Fibroblast of mammary gland (primary cell): Measurements from ENCODE around the gene FAM53A.

Experiments used
- DNase-seq: peaks from one replicate; pipeline ENCODE4 v3.0.0-alpha.2; 2010; ENCODE audit warnings: low read depth
- H3K4me3 ChIP-seq: 2 replicates; pipeline ENCODE4 v1.5.1; 2011; ENCODE audit warnings: low read depth, mild to moderate bottlenecking, low read length, moderate library complexity; ENCODE audit not compliant: control insufficient read depth
- CTCF ChIP-seq: conservative IDR thresholded peaks from 2 replicates; pipeline ENCODE4 v1.5.1; 2011; ENCODE audit warnings: low read depth, low read length, inconsistent platforms; ENCODE audit not compliant: control insufficient read depth, insufficient read depth

The FAM53A gene

GRCh38 chr4:1668488-1668840, 15.6 kb downstream of the FAM53A start:
- no peak for DNase-seq
- H3K4me3 ChIP-seq, result no peak overlapping the region
- no peak for TF ChIP-seq CTCF

DNA sequence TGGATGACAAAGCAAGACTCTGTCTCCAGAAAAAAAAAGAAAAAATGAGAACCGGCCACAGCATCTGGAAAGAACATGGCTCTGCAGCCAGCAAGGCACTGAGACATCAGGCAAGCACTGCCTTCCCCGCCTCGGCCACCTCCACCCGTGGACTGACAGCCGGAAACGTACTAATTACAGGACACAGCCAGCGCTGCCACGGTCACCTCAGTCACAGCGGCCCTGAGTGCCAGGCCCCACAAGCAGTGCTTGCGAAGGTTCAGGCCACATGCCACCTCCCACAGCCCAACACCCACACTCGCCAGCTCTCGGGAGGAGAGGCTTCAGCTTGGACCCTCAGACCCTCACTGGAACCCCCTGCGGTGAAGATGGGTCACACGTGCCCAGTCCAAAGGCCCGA, 16.8 kb downstream of the FAM53A start:
- no peak for TF ChIP-seq CTCF
- DNase-seq, result no peak
- H3K4me3 ChIP-seq, result no peak overlapping the region

DNA sequence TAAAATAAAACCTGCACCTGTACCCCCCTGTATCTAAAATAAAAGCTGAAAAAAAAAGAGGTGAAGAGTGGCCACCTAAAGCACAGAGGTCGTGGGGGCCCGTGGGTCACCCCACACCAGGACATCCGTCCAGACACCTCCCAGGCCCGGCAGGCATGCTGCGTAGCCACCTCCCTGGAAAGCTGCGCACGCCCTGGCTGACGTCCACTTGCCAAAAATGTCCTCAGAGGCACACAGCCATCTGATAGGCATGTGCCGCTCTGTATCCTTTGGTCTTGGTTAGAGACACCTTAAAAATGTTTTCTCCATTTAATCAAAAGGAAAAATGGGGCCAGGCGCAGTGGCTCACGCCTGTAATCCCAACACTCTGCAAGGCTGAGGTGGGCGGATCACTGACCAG, 17.7 kb downstream of the FAM53A start:
- DNase-seq, result no peak
- no peak for TF ChIP-seq CTCF
- no peak overlapping the region for H3K4me3 ChIP-seq

DNA sequence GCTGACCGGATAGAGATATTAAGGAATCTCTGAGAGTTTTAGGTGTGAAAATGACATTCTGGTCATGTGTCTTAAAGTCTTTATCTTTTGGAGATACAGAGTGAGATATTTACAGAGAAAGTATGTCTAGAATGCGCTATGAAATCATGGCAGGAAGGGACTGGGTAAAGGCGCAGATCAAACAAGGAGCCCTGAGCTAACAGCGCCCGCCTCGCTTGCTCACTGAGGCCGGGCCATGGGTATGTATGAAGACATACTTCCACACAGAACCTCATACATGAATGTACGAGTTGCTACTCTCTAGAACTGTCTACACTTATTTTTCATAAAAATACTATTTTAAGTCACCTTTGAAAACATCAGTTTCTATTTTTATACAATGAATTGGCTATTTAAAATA, 20.0 kb downstream of the FAM53A start:
- no peak for TF ChIP-seq CTCF
- DNase-seq, result no peak
- no peak overlapping the region for H3K4me3 ChIP-seq

DNA sequence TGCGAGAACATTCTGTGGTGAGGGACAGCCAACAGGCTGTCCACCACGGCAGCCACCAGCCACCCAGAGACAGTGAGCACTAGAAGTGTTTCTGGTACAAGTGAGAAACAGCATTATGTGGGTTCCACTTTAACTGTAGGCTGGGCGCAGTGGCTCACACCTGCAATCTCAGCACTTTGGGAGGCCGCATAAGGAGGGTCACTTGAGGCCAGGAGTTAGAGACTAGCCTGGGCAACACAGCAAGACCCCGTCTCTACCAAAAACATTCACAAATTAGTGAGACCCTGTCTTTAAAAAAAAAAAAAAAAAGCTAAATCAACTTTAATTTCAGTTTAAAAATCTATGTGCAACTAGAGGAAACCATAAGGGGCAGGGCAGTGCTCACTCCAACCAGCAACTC, 20.6 kb downstream of the FAM53A start:
- no peak for TF ChIP-seq CTCF
- DNase-seq, result no peak
- no peak overlapping the region for H3K4me3 ChIP-seq

DNA sequence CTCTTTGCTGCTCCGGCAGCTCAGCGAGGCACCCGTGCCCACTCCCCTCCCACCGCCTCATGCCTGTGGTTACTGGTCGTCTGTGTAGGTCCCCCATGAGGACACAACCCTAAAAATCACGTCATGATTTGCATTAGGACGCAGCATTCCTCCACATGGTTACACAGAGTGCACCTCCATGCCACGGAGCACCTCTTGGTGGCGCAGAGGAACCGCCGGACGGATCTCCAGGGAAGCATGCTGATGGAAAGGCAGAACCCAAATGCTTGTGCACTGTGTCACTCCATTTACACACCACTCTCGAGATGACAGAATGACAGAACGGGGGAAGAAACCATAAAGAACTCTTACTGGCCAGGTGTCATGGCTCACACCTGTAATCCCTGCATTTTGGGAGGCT, 22.4 kb downstream of the FAM53A start:
- no peak overlapping the region for H3K4me3 ChIP-seq
- no peak for DNase-seq
- no peak for TF ChIP-seq CTCF

DNA sequence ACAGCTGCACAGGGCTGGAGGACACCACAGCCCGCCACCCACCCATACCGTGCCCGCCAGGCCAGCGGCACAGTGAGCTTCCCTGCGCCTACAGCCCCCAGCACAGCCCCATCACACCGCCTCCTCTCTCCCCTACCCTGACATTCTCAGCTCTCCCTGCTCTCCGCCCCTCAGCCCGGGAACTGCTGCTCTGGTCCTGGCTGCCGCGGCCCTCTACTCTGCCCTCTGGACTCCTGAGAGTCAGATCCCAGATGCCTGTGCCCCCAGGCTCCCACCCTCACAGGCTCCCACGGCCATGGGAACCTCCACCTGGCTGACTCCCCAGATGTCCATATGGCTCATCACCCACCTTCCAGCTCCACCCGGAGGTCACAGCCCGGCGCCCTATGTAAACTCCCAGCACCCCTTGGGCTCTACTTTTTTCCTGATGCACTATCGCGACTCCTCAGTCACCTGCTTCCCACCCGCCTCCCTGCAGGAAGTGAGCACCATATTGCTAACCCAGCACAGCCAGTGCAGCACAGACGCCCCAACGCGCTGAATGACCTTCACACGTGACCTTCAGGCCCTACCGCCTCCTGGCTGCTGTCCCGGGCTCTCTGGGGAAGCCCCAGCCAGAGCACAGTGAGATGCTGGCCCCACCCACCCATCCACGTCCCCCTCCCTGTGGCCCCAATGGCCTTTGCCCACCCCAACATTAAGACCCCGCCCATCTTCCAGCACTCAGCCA, 23.0 kb downstream of the FAM53A start:
- no peak for TF ChIP-seq CTCF
- no peak overlapping the region for H3K4me3 ChIP-seq
- no peak for DNase-seq
